Testis (tissue), 3 donors: ENCODE data around the gene SSH3. TPM values are rescaled to one million over a fixed set of nuclear protein-coding genes. Genes with fewer than 3 reads are reported as not detected.
"Not testable (repeated sequence)": the region's sequence is repeated elsewhere in the genome, so short reads cannot be mapped to it uniquely, and the experiment has no call there.

Experiments used
- DNase-seq: peaks from one replicate; pipeline ENCODE4 v3.0.0-alpha.2; 2019
- H3K27ac ChIP-seq, 2 donors: fragments of 200-600 bp; sonication (generic); one replicate each; pipeline ENCODE4 v1.5.1; 2019
- H3K27me3 ChIP-seq: fragments of 200-600 bp; sonication (generic); one replicate; pipeline ENCODE4 v1.5.1; 2019
- H3K36me3 ChIP-seq: fragments of 200-600 bp; sonication (generic); one replicate; pipeline ENCODE4 v1.5.1; 2017; ENCODE audit warnings: low read depth; ENCODE audit errors: missing control alignments
- H3K4me1 ChIP-seq: fragments of 200-600 bp; sonication (generic); one replicate; pipeline ENCODE4 v1.5.1; 2019
- H3K4me3 ChIP-seq, 2 donors: fragments of 200-600 bp; sonication (generic); one replicate each; pipeline ENCODE4 v1.5.1; 2017 to 2019
- H3K9me3 ChIP-seq: fragments of 200-600 bp; sonication (generic); one replicate; pipeline ENCODE4 v1.5.1; 2017
- CTCF ChIP-seq, 3 experiments: fragments of 450-650 bp in 2 of 3; fragments of 200-600 bp in 1 of 3; sonication (generic) in 1 of 3; IDR thresholded peaks; one replicate each; pipeline ENCODE4 v1.5.1; 2016 to 2019; ENCODE audit warnings: antibody characterized with exemption in 3 of 3, mild to moderate bottlenecking in 2 of 3, moderate library complexity in 1 of 3
- POLR2A ChIP-seq: fragments of 450-650 bp; IDR thresholded peaks from one replicate; pipeline ENCODE4 v1.6.1; 2017; ENCODE audit warnings: antibody characterized with exemption, mild to moderate bottlenecking, moderate library complexity
- WGBS, 2 donors: methylation state at CpG; one replicate each; pipeline ENCODE4 v1.1.5; 2018; 5-methylcytosine and 5-hydroxymethylcytosine counted together
- intact Hi-C: fragments of 100-400 bp; cut with DNase I; formaldehyde crosslinking; loops from one replicate; pipeline ENCODE4 v1.15.1; 2023; ENCODE audit warnings: low total_unique reads
- polyA plus RNA-seq: library from polyadenylated mRNA; stranded (reverse); fragments of 350-450 nt; fragmentation: Illumina TruSeq; extraction: RNeasy Lipid Tissue Mini Kit (QIAGEN cat#74804); gene quantifications from one replicate; pipeline ENCODE4 v1.2.3, GENCODE V29; 2014; ENCODE audit warnings: low read depth, low replicate concordance; ENCODE audit not compliant: insufficient read depth
- total RNA-seq, 2 donors: library from RNA; depleted of rRNA; stranded (reverse); fragments of >200 nt; gene quantifications; one replicate each; pipeline ENCODE4 v1.2.3, GENCODE V29; 2016

The SSH3 gene
- total and polyA plus RNA-seq, 3 donors from 2014 or later: 6.9 to 9.8 (median 8.6) TPM

- intact Hi-C loops: no loop called here
- Histone ChIP-seq H3K4me3 (no peak overlapping the region), H3K27me3 (no peaks in the 10 kb centered on the region), H3K27ac (no peak overlapping the region), H3K36me3 (no peaks in the 10 kb centered on the region), H3K4me1 (peaks cover under 1% of the 10 kb centered on the region), H3K9me3 (no peaks in the 10 kb centered on the region)
- DNase-seq: no peak
- 85% methylated on average over 8 of the region's 8 CpGs for WGBS, 2 donors
- TF ChIP-seq CTCF (IDR thresholded peaks at IDR 0.05) (no peak), POLR2A (no peak)
Measured at GRCh38 chr11:67255864-67256263, 47.5 kb upstream of the SSH3 start.

GRCh38 chr11:67256477-67257135 is 46.7 kb upstream of the SSH3 start:
- Histone ChIP-seq H3K4me1 (peaks cover 8% of the 10 kb centered on the region), H3K9me3 (no peaks in the 10 kb centered on the region), H3K27me3 (no peaks in the 10 kb centered on the region), H3K4me3 (no peak overlapping the region), H3K36me3 (no peaks in the 10 kb centered on the region), H3K27ac (no peak overlapping the region)
- intact Hi-C loops: no loop called here
- no peak for TF ChIP-seq CTCF (IDR thresholded peaks at IDR 0.05)
- no peak for TF ChIP-seq POLR2A
- WGBS, 2 donors: 75 to 79% methylated on average over 5 of the region's 5 CpGs
- DNase-seq: no peak

DNA sequence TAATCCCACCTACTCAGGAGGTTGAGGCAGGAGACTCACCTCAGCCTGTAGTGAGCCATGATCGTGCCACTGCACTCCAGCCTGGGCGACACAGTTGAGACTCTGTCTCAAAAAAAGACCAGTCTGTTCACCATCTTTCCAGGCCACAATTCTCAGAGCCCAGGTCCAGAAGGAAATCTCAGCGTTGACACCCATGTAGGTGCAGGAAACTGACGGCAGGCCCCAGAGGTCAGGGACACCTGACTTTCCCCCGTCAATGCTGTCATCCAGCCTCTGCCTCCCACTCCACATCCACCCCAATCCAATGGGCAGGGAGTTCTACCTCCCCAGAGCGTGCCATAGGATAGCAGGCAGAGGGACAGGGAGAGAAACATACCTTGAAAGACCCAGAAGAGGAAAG is 42.9 kb upstream of the SSH3 start:
- H3K36me3 ChIP-seq: no peaks in the 10 kb centered on the region
- WGBS, 2 donors: 78 to 81% methylated on average over 6 of the region's 6 CpGs
- intact Hi-C loops: no loop called here
- H3K4me3 ChIP-seq: no peak overlapping the region
- no peaks in the 10 kb centered on the region for H3K9me3 ChIP-seq
- DNase-seq: no peak
- H3K27ac ChIP-seq: no peak overlapping the region
- H3K27me3 ChIP-seq: no peaks in the 10 kb centered on the region
- H3K4me1 ChIP-seq: peaks cover 9% of the 10 kb centered on the region
- TF ChIP-seq POLR2A (no peak), CTCF (IDR thresholded peaks at IDR 0.05) (no peak)

DNA sequence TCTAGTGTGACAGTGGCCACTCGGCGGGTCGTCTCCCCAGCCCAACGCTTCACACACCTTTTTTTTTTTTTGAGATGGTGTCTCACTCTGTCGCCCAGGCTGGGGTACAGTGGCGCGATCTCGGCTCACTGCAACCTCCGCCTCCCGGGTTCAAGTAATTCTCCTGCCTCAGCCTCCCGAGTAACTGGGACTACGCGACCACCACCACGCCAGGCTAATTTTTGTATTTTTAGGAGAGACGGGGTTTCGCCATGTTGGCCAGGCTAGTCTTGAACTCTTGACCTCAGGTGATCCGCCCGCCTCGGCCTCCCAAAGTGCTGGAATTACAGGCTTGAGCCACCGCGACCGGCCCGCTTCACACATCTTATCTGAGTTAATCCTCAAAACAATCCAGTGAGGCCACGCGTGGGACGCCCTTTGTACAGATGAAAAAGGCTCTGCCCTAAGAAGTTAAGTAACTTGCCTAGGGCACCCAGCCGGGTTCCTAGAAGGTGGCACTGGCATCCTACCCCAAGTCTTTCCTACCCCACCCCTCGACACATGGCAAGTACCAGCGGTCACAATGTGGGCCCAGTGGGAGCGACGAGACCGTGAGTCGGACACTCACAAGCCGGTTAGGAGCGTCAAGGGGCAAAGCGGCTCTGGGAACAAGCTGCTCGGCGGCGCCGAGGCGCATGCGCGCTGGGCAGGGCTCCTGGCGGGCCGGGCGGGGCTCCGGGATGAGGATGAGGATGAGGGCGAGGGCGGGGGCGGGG is 42.3 kb upstream of the SSH3 start:
- Histone ChIP-seq H3K27ac (peak overlapping the region; percentile 11 to 34), H3K4me3 (peak overlapping the region; percentile 27 to 41), H3K4me1 (peaks cover 15% of the 10 kb centered on the region)
- H3K27me3 ChIP-seq, intact Hi-C loops, H3K36me3 ChIP-seq, H3K9me3 ChIP-seq: not testable (repeated sequence)
- DNase-seq: peak; percentile 76
- WGBS, 2 donors: 31 to 33% methylated on average over 25 to 42 of the region's 50 CpGs

DNA sequence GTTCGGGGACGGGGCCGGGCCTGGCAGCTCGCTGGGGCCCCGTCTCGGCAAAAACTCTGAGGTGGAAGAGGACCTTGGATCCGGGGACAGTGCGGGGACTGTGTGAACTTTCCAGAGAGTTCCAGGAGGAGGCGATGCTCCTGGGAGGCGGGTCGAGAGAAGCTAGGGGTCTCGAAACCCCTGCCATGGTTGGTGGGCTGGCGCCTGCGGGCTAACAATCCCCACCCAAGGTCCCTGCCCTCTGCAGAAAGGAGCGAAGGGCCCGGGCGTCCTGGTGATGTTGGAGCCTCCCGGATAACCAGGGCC is 41.7 kb upstream of the SSH3 start:
- Histone ChIP-seq H3K9me3 (no peaks in the 10 kb centered on the region), H3K27ac (peak overlapping the region; percentile 11 to 34), H3K36me3 (no peaks in the 10 kb centered on the region), H3K4me3 (peak overlapping the region; percentile 27 to 41), H3K27me3 (no peaks in the 10 kb centered on the region), H3K4me1 (peaks cover 15% of the 10 kb centered on the region)
- WGBS, 2 donors: 9% methylated on average over 18 of the region's 18 CpGs; no CpG with 5 or more reads in 1 of the 2 donors
- no peak for DNase-seq
- intact Hi-C loops: no loop called here
- no peak for TF ChIP-seq POLR2A
- TF ChIP-seq CTCF (IDR thresholded peaks at IDR 0.05): no peak
